Caco-2 (cell line): ENCODE measurements around the gene REEP3. TPM values are rescaled to one million over a fixed set of nuclear protein-coding genes. Genes with fewer than 3 reads are reported as not detected.
A peak's percentile ranks its signal among the peaks of the same experiment; 100 is the strongest.
"Not testable (repeated sequence)": the region's sequence is repeated elsewhere in the genome, so short reads cannot be mapped to it uniquely, and the experiment has no call there.

ENCODE experiments used
- BruUV-seq: library from RNA; stranded (reverse); fragments of 400-500 nt; replicated peaks from 2 replicates; lab custom pipeline; 2021; lab: Mats Ljungman, UMichigan
- CTCF ChIA-PET: fragments of 300-600 bp; sonication (Branson Sonifier 250); formaldehyde crosslinking; loops from one replicate; lab custom pipeline; 2022; ENCODE audit warnings: antibody characterized with exemption; lab: Charles Lee
- POLR2A ChIA-PET: fragments of 300-600 bp; sonication (Branson Sonifier 250); formaldehyde crosslinking; loops from one replicate; lab custom pipeline; 2022; ENCODE audit warnings: antibody characterized with exemption; lab: Charles Lee
- DNase-seq, 2 experiments: peaks; one replicate each; pipeline versions ENCODE4 v3.0.0 to v3.0.0-alpha.2; 2020 to 2022
- H3K27me3 ChIP-seq: replicated peaks from 2 replicates; pipeline ENCODE4 v1.6.0; 2011; ENCODE audit warnings: low read length; ENCODE audit not compliant: control insufficient read depth, insufficient read depth
- H3K36me3 ChIP-seq: 2 replicates; pipeline ENCODE4 v1.5.1; 2011; ENCODE audit warnings: low read length; ENCODE audit not compliant: control insufficient read depth, insufficient read depth
- H3K4me1 ChIP-seq: fragments of 250-450 bp; sonication (Bioruptor Pico); 2 replicates; pipeline ENCODE4 v1.5.1; 2020; ENCODE audit warnings: mild to moderate bottlenecking
- H3K4me3 ChIP-seq: 2 replicates; pipeline ENCODE4 v1.5.1; 2011; ENCODE audit warnings: low read depth, mild to moderate bottlenecking, control low read depth, low read length
- H3K9me3 ChIP-seq: fragments of 250-450 bp; sonication (Bioruptor Pico); 2 replicates; pipeline ENCODE4 v1.5.1; 2020; ENCODE audit warnings: mild to moderate bottlenecking, moderate library complexity
- H3K27ac Mint-ChIP-seq: one replicate; pipeline ENCODE4 v1.8.0; 2022; ENCODE audit warnings: mixed read lengths; ENCODE audit not compliant: unreplicated experiment
- H3K27me3 Mint-ChIP-seq: one replicate; pipeline ENCODE4 v1.8.0; 2022; ENCODE audit warnings: mixed read lengths; ENCODE audit not compliant: insufficient read depth, unreplicated experiment
- H3K36me3 Mint-ChIP-seq: one replicate; pipeline ENCODE4 v1.8.0; 2022; ENCODE audit warnings: mild to moderate bottlenecking, mixed read lengths; ENCODE audit not compliant: insufficient read depth, unreplicated experiment
- H3K4me1 Mint-ChIP-seq: one replicate; pipeline ENCODE4 v1.8.0; 2022; ENCODE audit warnings: low read depth, mixed read lengths; ENCODE audit not compliant: unreplicated experiment
- H3K4me3 Mint-ChIP-seq: one replicate; pipeline ENCODE4 v1.8.0; 2022; ENCODE audit warnings: mild to moderate bottlenecking, moderate library complexity, mixed read lengths; ENCODE audit not compliant: unreplicated experiment
- H3K9me3 Mint-ChIP-seq: one replicate; pipeline ENCODE4 v1.8.0; 2022; ENCODE audit warnings: mixed read lengths; ENCODE audit not compliant: unreplicated experiment
- intact Hi-C: fragments of 100-400 bp; cut with micrococcal nuclease; formaldehyde crosslinking; loops from one replicate; pipeline ENCODE4 v1.10.0; 2022; ENCODE audit not compliant: unreplicated experiment
- total RNA-seq: library from RNA; stranded (reverse); gene quantifications from 2 replicates; pipeline ENCODE4 v1.2.3, GENCODE V29; 2022
- TF ChIP-seq, protein P1 (sequence below), 2 experiments: fragments of 200-600 bp in 1 of 2; IDR thresholded peaks; 1 replicate in 1 of 2; 2 replicates in 1 of 2; pipeline versions ENCODE4 v1.5.1 to v1.8.0; 2011 to 2022; ENCODE audit warnings: antibody characterized with exemption in 1 of 2, control low read depth in 1 of 2, inconsistent platforms in 1 of 2, low read depth in 1 of 2, low read length in 1 of 2, mild to moderate bottlenecking in 1 of 2, moderate library complexity in 1 of 2; ENCODE audit not compliant: insufficient read depth in 1 of 2, severe bottlenecking in 1 of 2, unreplicated experiment in 1 of 2

Gene REEP3
- total RNA-seq, 1 experiment from 2014 or later: 66.4 TPM

- no peak overlapping the region for H3K4me3 Mint-ChIP-seq
- H3K27me3 ChIP-seq: no peaks in the 10 kb centered on the region
- H3K27me3 Mint-ChIP-seq: no peaks in the 10 kb centered on the region
- peaks cover 14% of the 10 kb centered on the region; the same call in 1 of the 2 replicates for H3K9me3 ChIP-seq
- intact Hi-C loops: no loop called here
- no peaks in the 10 kb centered on the region for H3K4me1 Mint-ChIP-seq
- H3K4me1 ChIP-seq: peaks cover 14% of the 10 kb centered on the region
- DNase-seq: no peak
- no peaks in the 10 kb centered on the region for H3K9me3 Mint-ChIP-seq
- CTCF ChIA-PET: interaction anchor here (1.0 kb wide), 1 partner anchor 230 kb away, joined by 4 read pairs; no protein-coding TSS in a partner anchor
- no peaks in the 10 kb centered on the region; the same call in 1 of the 2 replicates for H3K36me3 ChIP-seq
- no peak overlapping the region for H3K4me3 ChIP-seq
- H3K27ac Mint-ChIP-seq: no peak overlapping the region
- POLR2A ChIA-PET: interaction anchor here (0.6 kb wide), 1 partner anchor 140 kb away, joined by 3 read pairs; no protein-coding TSS in a partner anchor
- TF ChIP-seq, protein P1, sequence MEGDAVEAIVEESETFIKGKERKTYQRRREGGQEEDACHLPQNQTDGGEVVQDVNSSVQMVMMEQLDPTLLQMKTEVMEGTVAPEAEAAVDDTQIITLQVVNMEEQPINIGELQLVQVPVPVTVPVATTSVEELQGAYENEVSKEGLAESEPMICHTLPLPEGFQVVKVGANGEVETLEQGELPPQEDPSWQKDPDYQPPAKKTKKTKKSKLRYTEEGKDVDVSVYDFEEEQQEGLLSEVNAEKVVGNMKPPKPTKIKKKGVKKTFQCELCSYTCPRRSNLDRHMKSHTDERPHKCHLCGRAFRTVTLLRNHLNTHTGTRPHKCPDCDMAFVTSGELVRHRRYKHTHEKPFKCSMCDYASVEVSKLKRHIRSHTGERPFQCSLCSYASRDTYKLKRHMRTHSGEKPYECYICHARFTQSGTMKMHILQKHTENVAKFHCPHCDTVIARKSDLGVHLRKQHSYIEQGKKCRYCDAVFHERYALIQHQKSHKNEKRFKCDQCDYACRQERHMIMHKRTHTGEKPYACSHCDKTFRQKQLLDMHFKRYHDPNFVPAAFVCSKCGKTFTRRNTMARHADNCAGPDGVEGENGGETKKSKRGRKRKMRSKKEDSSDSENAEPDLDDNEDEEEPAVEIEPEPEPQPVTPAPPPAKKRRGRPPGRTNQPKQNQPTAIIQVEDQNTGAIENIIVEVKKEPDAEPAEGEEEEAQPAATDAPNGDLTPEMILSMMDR (IDR thresholded peaks at IDR 0.05; ENCODE audit: insufficient read depth in 1 of 2, low read depth in 1 of 2, low read length in 1 of 2, severe bottlenecking in 1 of 2, unreplicated experiment in 1 of 2): no peak
- peaks cover 6% of the 10 kb centered on the region for H3K36me3 Mint-ChIP-seq
- BruUV-seq: no TSS peak
Observed at GRCh38 chr10:63489838-63490237, 31.4 kb upstream of the REEP3 start.

DNA sequence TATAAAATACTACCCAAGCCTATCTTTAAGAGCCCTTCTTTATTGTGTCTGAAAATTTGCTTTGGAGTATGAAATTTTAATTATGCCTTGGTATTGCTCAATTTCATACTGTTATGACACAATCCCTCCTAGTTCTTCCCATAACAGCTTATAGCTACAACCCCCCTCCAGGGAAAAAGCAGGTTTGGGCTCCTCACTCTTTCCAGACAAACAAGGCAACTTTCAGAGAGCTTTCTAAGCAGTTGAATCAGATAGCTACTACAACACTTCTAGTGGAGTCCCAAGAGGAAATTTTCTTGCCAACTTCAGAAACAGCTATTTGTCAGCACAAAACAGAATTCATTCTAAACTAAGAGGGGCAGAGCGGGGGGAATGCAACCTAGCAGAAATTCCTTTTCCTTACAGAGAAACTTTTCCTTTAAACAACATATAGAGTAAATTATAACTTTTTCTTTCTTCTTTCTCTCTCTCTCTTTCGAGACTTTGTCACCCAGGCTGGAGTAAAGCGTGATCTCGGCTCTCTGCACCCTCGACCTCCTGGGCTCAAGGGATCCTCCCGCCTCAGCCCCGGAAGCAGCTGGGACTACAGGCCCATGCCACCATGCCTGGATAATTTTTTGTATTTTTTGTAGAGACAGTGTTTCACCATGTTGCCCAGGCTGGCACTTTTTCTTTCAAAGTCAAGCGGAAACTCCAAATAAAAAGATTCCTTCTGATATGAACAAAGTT is 29.4 kb upstream of the REEP3 start:
- Histone ChIP-seq H3K9me3 (peaks cover 14% of the 10 kb centered on the region; the same call in 1 of the 2 replicates), H3K4me3 (no peak overlapping the region), H3K4me1 (peaks cover 14% of the 10 kb centered on the region), H3K27me3 (no peaks in the 10 kb centered on the region), H3K36me3 (no peaks in the 10 kb centered on the region; the same call in 1 of the 2 replicates)
- Mint-ChIP-seq H3K27me3 (no peaks in the 10 kb centered on the region), H3K9me3 (no peaks in the 10 kb centered on the region), H3K27ac (no peak overlapping the region), H3K36me3 (peaks cover 10% of the 10 kb centered on the region), H3K4me3 (no peak overlapping the region), H3K4me1 (no peaks in the 10 kb centered on the region)
- intact Hi-C loops: no loop called here
- ChIA-PET POLR2A (interaction anchor here (0.6 to 1.1 kb wide), 2 partner anchors 139 to 213 kb away, joined by 3 read pairs; no protein-coding TSS in a partner anchor), CTCF (no interaction called here)
- BruUV-seq: no TSS peak
- TF ChIP-seq, protein P1 (IDR thresholded peaks at IDR 0.05; ENCODE audit: insufficient read depth in 1 of 2, low read depth in 1 of 2, low read length in 1 of 2, severe bottlenecking in 1 of 2, unreplicated experiment in 1 of 2): no peak
- peak in 1 of 2 experiments; percentile 47 for DNase-seq

DNA sequence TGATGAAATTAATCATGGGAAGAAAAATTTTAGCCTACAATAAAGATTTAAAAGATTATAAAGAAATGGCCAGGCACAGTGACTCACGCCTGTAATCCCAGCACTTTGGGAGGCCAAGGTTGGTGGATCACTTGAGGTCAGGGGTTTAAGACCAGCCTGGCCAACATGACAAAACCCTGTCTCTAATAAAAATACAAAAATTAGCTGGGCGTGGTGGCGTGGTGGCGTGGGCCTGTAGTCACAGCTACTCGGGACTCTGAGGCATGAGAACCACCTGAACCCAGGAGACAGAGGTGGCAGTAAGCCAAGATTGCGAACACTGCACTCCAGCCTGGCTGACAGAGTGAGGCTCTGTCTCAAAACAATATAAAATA is 28.9 kb upstream of the REEP3 start:
- H3K27ac Mint-ChIP-seq, H3K4me3 Mint-ChIP-seq, CTCF ChIA-PET, H3K4me3 ChIP-seq, H3K27me3 ChIP-seq, BruUV-seq, H3K9me3 Mint-ChIP-seq, H3K4me1 Mint-ChIP-seq, H3K36me3 ChIP-seq, H3K27me3 Mint-ChIP-seq, intact Hi-C loops, DNase-seq: not testable (repeated sequence)
- Histone ChIP-seq H3K4me1 (peaks cover 14% of the 10 kb centered on the region), H3K9me3 (peaks cover 14% of the 10 kb centered on the region; the same call in 1 of the 2 replicates)
- POLR2A ChIA-PET: interaction anchor here (0.6 kb wide), 1 partner anchor 214 kb away, joined by 3 read pairs; no protein-coding TSS in a partner anchor
- H3K36me3 Mint-ChIP-seq: peaks cover 10% of the 10 kb centered on the region
